Skin epidermis (tissue), 12 donors: ENCODE measurements around the gene RAB3GAP2.
"Not testable (repeated sequence)": the region's sequence is repeated elsewhere in the genome, so short reads cannot be mapped to it uniquely, and the experiment has no call there.

Experiments
- H3K27ac ChIP-seq, 21 experiments: fragments of 200-600 bp; sonication (generic) in 11 of 21; one replicate each; pipeline ENCODE4 v1.5.0; 2020; ENCODE audit warnings: mild to moderate bottlenecking in 3 of 21, inconsistent platforms in 2 of 21, moderate library complexity in 2 of 21
- H3K4me3 ChIP-seq, 7 experiments: fragments of 200-600 bp; sonication (generic) in 2 of 7; one replicate each; pipeline ENCODE4 v1.5.0; 2020; ENCODE audit warnings: inconsistent platforms in 2 of 7, mild to moderate bottlenecking in 2 of 7, moderate library complexity in 1 of 7

Gene RAB3GAP2

DNA sequence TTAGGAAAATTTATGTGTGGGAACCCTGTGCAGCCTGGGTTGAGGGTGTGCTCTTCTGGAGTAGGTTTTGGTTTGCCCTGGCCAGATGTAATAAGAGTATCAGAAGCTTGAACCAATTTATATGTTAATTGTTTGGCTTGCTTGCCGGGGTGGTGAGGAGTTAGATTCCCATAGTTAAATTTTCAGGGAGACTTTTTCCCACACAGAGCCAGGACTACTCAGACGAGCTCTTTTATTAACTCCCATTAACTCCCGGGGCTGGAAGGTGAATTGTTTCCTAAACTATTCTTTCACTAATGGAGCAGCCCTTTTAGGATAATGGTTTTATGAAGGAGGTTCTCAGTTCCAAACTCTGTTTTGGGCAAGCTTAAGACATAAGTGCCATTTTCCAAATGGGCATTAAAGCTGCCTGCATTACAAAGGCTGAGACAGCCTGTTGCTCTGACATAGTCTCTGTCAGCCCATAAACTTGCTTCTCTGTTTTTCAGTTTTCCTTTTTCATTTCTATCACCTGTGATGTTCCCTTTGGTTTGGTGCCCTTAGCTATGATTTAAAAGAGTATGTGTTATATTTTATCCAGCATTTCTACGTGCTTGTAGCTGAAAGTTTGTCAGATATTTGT lies 18.0 kb upstream of the RAB3GAP2 start:
- no peak overlapping the region for H3K4me3 ChIP-seq
- no peak overlapping the region for H3K27ac ChIP-seq

GRCh38 chr1:220287129-220287528 lies 14.9 kb upstream of the RAB3GAP2 start:
- H3K27ac ChIP-seq = no peak overlapping the region
- no peak overlapping the region for H3K4me3 ChIP-seq

- Histone ChIP-seq H3K27ac (no peak overlapping the region), H3K4me3 (no peak overlapping the region)
These were observed 11.4 kb upstream of the RAB3GAP2 start for GRCh38 chr1:220283625-220284024.

DNA sequence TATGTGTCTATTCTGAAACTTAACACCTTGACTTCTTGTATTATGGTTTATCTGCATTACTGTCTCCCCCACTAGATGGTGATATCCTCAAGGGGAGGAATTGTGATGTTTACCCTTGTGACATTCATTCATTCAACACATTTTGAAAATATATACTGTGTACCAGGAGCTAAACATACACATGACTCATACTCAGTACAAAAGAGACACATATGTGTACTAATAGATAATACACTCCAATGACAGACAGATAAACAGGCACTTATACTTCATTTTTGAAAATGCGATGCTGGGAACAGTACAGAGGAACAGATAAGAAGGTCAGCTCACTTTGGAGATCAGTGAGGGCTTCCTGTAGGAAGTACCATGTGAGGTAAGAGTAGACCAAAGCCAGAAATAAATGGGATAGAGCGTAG lies 8.9 kb upstream of the RAB3GAP2 start:
- Histone ChIP-seq H3K27ac (no peak overlapping the region), H3K4me3 (no peak overlapping the region)

GRCh38 chr1:220280249-220280648 lies 8.0 kb upstream of the RAB3GAP2 start:
- Histone ChIP-seq H3K27ac (no peak overlapping the region), H3K4me3 (no peak overlapping the region)

GRCh38 chr1:220278991-220279390 lies 6.7 kb upstream of the RAB3GAP2 start:
- Histone ChIP-seq H3K27ac (no peak overlapping the region), H3K4me3 (no peak overlapping the region)

- Histone ChIP-seq H3K27ac (no peak overlapping the region), H3K4me3 (no peak overlapping the region)
These were observed 3.2 kb upstream of the RAB3GAP2 start for GRCh38 chr1:220275430-220275829.

- H3K4me3 ChIP-seq = no peak overlapping the region
- H3K27ac ChIP-seq = no peak overlapping the region
These were observed 2.1 kb upstream of the RAB3GAP2 start for GRCh38 chr1:220274251-220274855.

DNA sequence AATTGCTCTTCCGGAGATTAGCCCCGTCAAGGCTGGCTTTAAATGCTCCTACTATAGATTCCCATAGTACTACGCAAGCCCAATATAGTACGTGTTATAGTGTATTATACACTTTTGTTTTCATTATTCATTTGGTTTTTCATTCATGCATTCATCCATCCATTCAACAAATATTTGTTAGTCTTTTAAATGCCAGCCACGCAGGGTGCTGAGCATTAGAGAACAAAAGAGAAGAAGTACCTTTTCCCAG lies 513 bp upstream of the RAB3GAP2 start:
- Histone ChIP-seq H3K4me3 (peak overlapping the region; percentile 77 to 93 (median 81)), H3K27ac (peak overlapping the region in 18 of 21 experiments; percentile 87 to 97 (median 93))

DNA sequence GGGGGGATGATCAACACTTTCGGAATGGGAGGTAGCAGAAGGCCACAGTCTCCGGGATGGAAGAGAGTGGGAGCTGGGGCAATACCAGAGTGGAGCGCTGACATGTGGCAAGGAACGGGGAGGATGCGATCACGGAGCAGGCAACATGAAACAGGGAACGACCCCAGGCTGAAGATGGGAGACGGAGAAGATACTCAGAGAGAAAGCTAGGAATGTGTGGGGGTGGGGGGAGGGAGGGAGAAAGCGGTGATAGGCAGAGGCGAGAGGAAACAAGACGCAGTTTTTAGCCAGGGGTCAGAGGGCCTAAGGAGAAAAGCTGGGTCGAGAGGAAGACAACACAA lies 577 bp downstream of the RAB3GAP2 start:
- Histone ChIP-seq H3K27ac (peak overlapping the region; percentile 87 to 97 (median 92)), H3K4me3 (peak overlapping the region; percentile 77 to 93 (median 81))

- Histone ChIP-seq H3K27ac (no peak overlapping the region), H3K4me3 (no peak overlapping the region)
These were observed 3.2 kb downstream of the RAB3GAP2 start for GRCh38 chr1:220269036-220269435.

DNA sequence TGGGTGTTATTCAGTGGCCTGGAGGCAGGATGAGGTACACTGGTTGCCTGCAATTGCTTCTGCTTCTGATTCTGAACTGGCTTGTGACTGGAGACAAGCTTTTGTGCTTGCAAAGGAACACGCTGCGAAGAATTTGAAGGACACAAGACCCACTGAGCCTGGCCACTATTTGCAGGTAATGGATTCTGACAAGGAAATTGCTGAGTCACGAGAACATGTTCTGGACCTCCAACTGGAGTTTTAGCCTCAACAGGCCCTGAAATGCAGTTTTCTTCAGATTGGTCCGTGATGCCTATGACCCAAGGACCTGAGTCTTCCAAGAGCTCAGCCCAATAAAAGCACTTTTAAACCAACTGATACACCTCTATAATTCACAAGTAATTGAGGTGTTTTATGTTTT lies 4.6 kb downstream of the RAB3GAP2 start:
- no peak overlapping the region for H3K4me3 ChIP-seq
- no peak overlapping the region for H3K27ac ChIP-seq

DNA sequence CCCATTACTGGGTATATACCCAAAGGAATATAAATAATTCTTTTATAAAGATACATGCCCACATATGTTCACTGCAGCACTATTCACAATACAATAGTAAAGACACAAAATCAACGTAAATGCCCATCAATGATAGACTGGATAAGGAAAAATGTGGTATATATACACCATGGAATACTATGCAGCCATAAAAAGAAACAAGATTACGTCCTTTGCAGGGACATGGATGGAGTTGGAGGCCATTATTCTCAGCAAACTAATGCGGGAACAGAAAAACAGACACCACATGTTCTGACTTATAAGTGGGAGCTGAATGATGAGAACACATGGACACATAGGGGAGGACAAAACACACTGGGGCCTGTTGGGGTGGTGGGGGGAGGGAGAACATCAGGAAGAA lies 12.0 kb downstream of the RAB3GAP2 start:
- H3K27ac ChIP-seq, H3K4me3 ChIP-seq: not testable (repeated sequence)

- not testable (repeated sequence) for H3K4me3 ChIP-seq, H3K27ac ChIP-seq
These were observed 12.5 kb downstream of the RAB3GAP2 start for GRCh38 chr1:220259756-220260155.

- not testable (repeated sequence) for H3K4me3 ChIP-seq, H3K27ac ChIP-seq
These were observed 16.1 kb downstream of the RAB3GAP2 start for GRCh38 chr1:220256194-220256593.

DNA sequence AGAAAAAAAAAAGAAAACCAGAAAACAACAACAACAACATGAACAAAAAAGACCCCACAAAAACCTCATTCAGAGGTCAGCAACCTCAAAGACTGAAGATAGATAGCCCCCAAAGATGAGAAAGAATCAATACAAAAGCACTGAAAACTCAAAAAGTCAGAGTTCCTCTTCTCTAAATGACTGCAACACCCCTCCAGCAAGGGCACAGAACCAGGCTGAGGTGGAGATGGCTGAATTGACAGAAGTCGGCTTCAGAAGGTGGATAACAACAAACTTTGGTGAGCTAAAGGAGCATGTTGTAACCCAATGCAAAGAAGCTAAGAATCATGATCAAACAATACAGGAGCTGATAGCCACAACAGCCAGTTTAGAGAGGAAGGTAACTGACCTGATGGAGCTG lies 17.0 kb downstream of the RAB3GAP2 start:
- no peak overlapping the region for H3K4me3 ChIP-seq
- no peak overlapping the region for H3K27ac ChIP-seq

- not testable (repeated sequence) for H3K27ac ChIP-seq, H3K4me3 ChIP-seq
These were observed 19.0 kb downstream of the RAB3GAP2 start for GRCh38 chr1:220253290-220253689.

DNA sequence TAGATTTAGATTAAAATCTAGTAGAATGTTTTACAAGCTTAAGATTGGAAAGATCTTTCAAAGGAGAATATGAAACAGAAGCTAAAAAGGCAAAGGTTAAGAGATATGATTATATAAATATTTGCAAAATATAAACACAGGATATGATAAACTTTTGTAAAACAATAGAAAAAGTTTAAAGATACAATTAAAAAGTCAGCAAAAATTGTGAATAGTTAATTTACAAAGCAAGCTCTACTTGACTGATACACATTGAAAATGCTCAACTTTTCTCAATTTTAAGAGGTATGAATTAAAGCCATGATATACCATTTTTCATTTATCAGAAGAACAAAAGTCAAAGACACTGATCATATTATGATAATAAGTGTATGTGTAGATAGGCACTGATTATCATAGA lies 21.0 kb downstream of the RAB3GAP2 start:
- no peak overlapping the region for H3K27ac ChIP-seq
- H3K4me3 ChIP-seq = no peak overlapping the region

DNA sequence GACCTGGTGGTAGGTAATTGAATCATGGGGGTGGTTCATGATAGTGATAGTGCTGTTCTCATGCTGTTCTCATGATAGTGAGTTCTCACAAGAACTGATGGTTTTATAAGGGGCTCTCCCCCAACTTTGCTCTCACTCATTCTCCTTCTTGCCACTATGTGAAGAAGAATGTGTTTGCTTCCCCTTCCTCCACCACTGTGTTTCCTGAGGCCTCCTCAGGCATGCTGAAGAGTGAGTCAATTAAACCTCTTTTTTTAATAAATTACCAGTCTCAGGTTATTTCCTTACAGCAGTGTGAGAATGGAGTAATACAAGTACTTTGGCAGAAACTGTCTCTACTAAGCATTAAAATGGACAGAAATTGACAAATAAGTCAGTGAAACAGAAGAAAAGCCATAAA lies 21.6 kb downstream of the RAB3GAP2 start:
- Histone ChIP-seq H3K27ac (no peak overlapping the region), H3K4me3 (no peak overlapping the region)

GRCh38 chr1:220249522-220249921 lies 22.7 kb downstream of the RAB3GAP2 start:
- Histone ChIP-seq H3K27ac (no peak overlapping the region), H3K4me3 (no peak overlapping the region)

- H3K27ac ChIP-seq, H3K4me3 ChIP-seq: not testable (repeated sequence)
These were observed 23.5 kb downstream of the RAB3GAP2 start for GRCh38 chr1:220248715-220249265.

DNA sequence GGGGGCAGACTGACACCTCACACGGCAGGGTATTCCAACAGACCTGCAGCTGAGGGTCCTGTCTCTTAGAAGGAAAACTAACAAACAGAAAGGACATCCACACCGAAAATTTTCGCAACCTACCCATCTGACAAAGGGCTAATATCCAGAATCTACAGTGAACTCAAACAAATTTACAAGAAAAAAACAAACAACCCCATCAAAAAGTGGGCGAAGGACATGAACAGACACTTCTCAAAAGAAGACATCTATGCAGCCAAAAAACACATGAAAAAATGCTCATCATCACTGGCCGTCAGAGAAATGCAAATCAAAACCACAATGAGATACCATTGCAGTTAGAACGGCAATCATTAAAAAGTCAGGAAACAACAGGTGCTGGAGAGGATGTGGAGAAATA lies 26.4 kb downstream of the RAB3GAP2 start:
- not testable (repeated sequence) for H3K27ac ChIP-seq, H3K4me3 ChIP-seq
